ENCODE data around the gene GAK.

GAK gene

GRCh38 chr4:972651-973424 is 40.7 kb upstream of the GAK start:
- peak; percentile 52 for DNase-seq (ENCODE audit: low read depth)
- no peak for TF ChIP-seq MYC (IDR thresholded peaks at IDR 0.05; ENCODE audit: low read depth, low read length)
- no peak for TF ChIP-seq MAX (IDR thresholded peaks at IDR 0.05; ENCODE audit: low read depth, low read length)
- no peak for TF ChIP-seq POLR2A (IDR thresholded peaks at IDR 0.05; ENCODE audit: extremely low read depth, insufficient read length)
- TF ChIP-seq CTCF (IDR thresholded peaks at IDR 0.05; ENCODE audit: low read depth, low read length): no peak
- peak overlapping the region; percentile 58 for H3K4me3 ChIP-seq (ENCODE audit: low read depth, low read length)

GRCh38 chr4:971666-972500 is 39.8 kb upstream of the GAK start:
- no peak for TF ChIP-seq MYC (IDR thresholded peaks at IDR 0.05; ENCODE audit: low read depth, low read length)
- TF ChIP-seq POLR2A (IDR thresholded peaks at IDR 0.05; ENCODE audit: extremely low read depth, insufficient read length): no peak
- TF ChIP-seq MAX (IDR thresholded peaks at IDR 0.05; ENCODE audit: low read depth, low read length): no peak
- no peak for TF ChIP-seq CTCF (IDR thresholded peaks at IDR 0.05; ENCODE audit: low read depth, low read length)
- no peak overlapping the region for H3K4me3 ChIP-seq (ENCODE audit: low read depth, low read length)
- no peak for DNase-seq (ENCODE audit: low read depth)

- DNase-seq (ENCODE audit: low read depth): no peak
- TF ChIP-seq POLR2A (IDR thresholded peaks at IDR 0.05; ENCODE audit: extremely low read depth, insufficient read length) (no peak), MAX (IDR thresholded peaks at IDR 0.05; ENCODE audit: low read depth, low read length) (no peak), MYC (IDR thresholded peaks at IDR 0.05; ENCODE audit: low read depth, low read length) (no peak), CTCF (IDR thresholded peaks at IDR 0.05; ENCODE audit: low read depth, low read length) (no peak)
- H3K4me3 ChIP-seq (ENCODE audit: low read depth, low read length): no peak overlapping the region
Observed at GRCh38 chr4:970854-971520, 38.9 kb upstream of the GAK start.

- no peak overlapping the region for H3K4me3 ChIP-seq (ENCODE audit: low read depth, low read length)
- DNase-seq (ENCODE audit: low read depth): no peak
- no peak for TF ChIP-seq MYC (IDR thresholded peaks at IDR 0.05; ENCODE audit: low read depth, low read length)
- no peak for TF ChIP-seq POLR2A (IDR thresholded peaks at IDR 0.05; ENCODE audit: extremely low read depth, insufficient read length)
- no peak for TF ChIP-seq MAX (IDR thresholded peaks at IDR 0.05; ENCODE audit: low read depth, low read length)
- no peak for TF ChIP-seq CTCF (IDR thresholded peaks at IDR 0.05; ENCODE audit: low read depth, low read length)
Observed at GRCh38 chr4:970046-970745, 38.1 kb upstream of the GAK start.

Data from NB4 (cell line).